Calu3 (cell line): ENCODE data around the gene ECHDC1. TPM values are rescaled to one million over a fixed set of nuclear protein-coding genes. Genes with fewer than 3 reads are reported as not detected.

ENCODE experiments used
- BruUV-seq: library from RNA; stranded (reverse); fragments of 400-500 nt; replicated peaks from 2 replicates; lab custom pipeline; 2021; lab: Mats Ljungman, UMichigan
- CTCF ChIA-PET: fragments of 300-600 bp; sonication (Branson Sonifier 250); formaldehyde crosslinking; loops from one replicate; lab custom pipeline; 2022; ENCODE audit warnings: antibody characterized with exemption; lab: Charles Lee
- DNase-seq: peaks from one replicate; pipeline ENCODE4 v3.0.0; 2022
- H3K27ac Mint-ChIP-seq: one replicate; pipeline ENCODE4 v1.8.0; 2022; ENCODE audit warnings: mixed read lengths; ENCODE audit not compliant: unreplicated experiment
- H3K27me3 Mint-ChIP-seq: one replicate; pipeline ENCODE4 v1.8.0; 2022; ENCODE audit warnings: mixed read lengths; ENCODE audit not compliant: unreplicated experiment
- H3K36me3 Mint-ChIP-seq: one replicate; pipeline ENCODE4 v1.8.0; 2022; ENCODE audit warnings: mild to moderate bottlenecking, moderate library complexity, mixed read lengths; ENCODE audit not compliant: insufficient read depth, unreplicated experiment
- H3K4me1 Mint-ChIP-seq: one replicate; pipeline ENCODE4 v1.8.0; 2022; ENCODE audit warnings: mild to moderate bottlenecking, low read depth, mixed read lengths; ENCODE audit not compliant: unreplicated experiment
- H3K4me3 Mint-ChIP-seq: one replicate; pipeline ENCODE4 v1.8.0; 2022; ENCODE audit warnings: mild to moderate bottlenecking, low read depth, moderate library complexity, mixed read lengths; ENCODE audit not compliant: unreplicated experiment
- H3K9me3 Mint-ChIP-seq: one replicate; pipeline ENCODE4 v1.8.0; 2022; ENCODE audit warnings: low read depth, mixed read lengths; ENCODE audit not compliant: unreplicated experiment
- intact Hi-C: fragments of 100-400 bp; cut with micrococcal nuclease; formaldehyde crosslinking; loops from one replicate; pipeline ENCODE4 v1.10.0; 2022; ENCODE audit not compliant: unreplicated experiment
- total RNA-seq: library from RNA; stranded (reverse); gene quantifications from 2 replicates; pipeline ENCODE4 v1.2.3, GENCODE V29; 2022
- TF ChIP-seq, protein P1 (sequence below): fragments of 200-600 bp; IDR thresholded peaks from one replicate; pipeline ENCODE4 v1.8.0; 2022; ENCODE audit warnings: antibody characterized with exemption; ENCODE audit not compliant: unreplicated experiment

Gene ECHDC1
- total RNA-seq, 1 experiment from 2014 or later, result 42.5 TPM

DNA sequence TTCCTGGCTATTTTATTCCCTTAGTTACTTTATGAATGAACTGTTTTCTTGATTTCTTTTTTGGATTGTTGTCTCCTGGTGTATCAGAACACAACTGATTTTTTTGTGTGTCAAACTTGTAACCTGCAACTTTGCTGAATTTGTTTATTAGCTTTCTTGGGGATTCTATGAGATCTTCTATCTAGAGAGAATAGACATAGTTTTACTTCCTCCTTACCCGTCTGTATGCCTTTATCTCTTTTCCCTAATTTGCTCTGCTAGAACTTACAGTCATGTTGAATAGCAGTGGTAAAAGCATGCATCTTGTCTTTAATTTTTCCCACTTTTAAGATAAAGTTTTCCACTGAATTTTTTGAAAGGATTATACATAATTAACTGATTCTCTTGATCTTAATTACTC lies 63.6 kb downstream of the ECHDC1 start:
- no peak for DNase-seq
- no peak overlapping the region for H3K27ac Mint-ChIP-seq

DNA sequence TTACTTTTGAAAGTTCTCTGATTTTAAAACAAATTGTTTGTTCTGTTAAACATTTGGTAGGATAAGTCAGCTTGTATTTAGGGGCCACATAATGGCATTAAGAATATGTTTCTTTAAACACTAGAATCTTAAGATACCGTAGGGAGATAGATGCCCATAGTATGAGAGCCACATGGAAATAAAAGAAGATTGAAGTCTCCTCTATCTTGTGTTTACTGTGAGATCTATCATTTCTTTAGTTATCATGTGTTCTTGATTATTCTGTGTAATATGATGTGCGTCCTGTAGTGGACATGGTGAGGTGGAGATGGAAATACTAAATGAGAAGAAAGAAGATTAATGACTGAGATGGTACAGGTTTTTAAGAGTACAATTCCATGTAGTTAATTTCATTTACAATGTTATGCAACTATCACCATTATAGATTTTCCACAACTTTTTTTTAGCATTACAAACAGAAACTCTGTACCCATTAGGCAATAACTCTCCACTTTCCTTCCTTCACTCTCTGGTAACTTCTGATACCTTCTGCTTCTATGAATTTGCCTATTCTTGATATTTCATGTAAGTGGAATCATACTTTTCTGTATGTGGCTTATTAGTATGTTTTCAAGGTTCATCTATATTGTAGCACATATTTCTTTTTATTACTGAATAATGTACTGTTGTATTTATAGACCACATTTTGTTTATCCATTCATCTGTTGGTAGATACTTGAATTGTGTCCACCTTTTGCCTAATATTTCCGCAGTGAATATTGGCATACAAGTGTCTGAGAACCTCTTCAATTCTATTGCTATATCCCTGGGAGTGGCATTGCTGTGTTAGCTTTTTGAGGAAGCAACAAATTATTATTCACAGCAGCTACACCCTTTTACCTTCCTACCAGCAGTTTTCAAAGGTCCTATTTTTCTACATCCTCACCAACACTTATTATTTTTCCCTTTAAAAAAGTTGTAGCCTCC lies 65.2 kb downstream of the ECHDC1 start:
- TF ChIP-seq, protein P1, sequence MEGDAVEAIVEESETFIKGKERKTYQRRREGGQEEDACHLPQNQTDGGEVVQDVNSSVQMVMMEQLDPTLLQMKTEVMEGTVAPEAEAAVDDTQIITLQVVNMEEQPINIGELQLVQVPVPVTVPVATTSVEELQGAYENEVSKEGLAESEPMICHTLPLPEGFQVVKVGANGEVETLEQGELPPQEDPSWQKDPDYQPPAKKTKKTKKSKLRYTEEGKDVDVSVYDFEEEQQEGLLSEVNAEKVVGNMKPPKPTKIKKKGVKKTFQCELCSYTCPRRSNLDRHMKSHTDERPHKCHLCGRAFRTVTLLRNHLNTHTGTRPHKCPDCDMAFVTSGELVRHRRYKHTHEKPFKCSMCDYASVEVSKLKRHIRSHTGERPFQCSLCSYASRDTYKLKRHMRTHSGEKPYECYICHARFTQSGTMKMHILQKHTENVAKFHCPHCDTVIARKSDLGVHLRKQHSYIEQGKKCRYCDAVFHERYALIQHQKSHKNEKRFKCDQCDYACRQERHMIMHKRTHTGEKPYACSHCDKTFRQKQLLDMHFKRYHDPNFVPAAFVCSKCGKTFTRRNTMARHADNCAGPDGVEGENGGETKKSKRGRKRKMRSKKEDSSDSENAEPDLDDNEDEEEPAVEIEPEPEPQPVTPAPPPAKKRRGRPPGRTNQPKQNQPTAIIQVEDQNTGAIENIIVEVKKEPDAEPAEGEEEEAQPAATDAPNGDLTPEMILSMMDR, result no peak
- Mint-ChIP-seq H3K27me3 (no peaks in the 10 kb centered on the region), H3K4me1 (no peaks in the 10 kb centered on the region), H3K36me3 (peaks cover 26% of the 10 kb centered on the region), H3K27ac (no peak overlapping the region), H3K9me3 (no peaks in the 10 kb centered on the region), H3K4me3 (no peak overlapping the region)
- no TSS peak for BruUV-seq
- CTCF ChIA-PET, result no interaction called here
- intact Hi-C loops, result no loop called here
- DNase-seq, result no peak

More for the DNA sequence above, 63.6 kb downstream of the ECHDC1 start:
- Mint-ChIP-seq H3K4me1 (no peaks in the 10 kb centered on the region), H3K27me3 (no peaks in the 10 kb centered on the region), H3K9me3 (no peaks in the 10 kb centered on the region), H3K4me3 (no peak overlapping the region), H3K36me3 (peaks cover 26% of the 10 kb centered on the region)
- intact Hi-C loops, result no loop called here
- no TSS peak for BruUV-seq
- CTCF ChIA-PET, result no interaction called here
- TF ChIP-seq, protein P1, result no peak

DNA sequence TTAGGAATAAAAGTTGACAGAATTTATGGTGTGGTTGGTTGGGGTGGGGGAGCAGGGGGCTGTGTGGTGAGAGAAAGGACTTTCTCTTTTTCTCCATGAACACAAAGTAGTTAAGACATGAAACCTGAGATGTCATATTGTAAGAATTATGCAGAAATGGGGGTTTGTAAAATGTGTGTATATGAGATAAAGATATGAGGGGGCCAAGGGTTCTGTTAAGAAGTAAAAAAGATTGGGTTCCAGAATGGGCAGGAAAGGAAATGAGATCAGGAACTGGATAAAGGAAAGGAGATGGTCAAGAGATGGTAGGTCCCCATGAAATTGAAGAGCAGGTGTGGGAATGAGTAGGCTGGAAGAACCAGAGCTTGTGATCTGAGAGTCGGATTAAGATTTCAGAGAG lies 67.1 kb downstream of the ECHDC1 start:
- H3K9me3 Mint-ChIP-seq, result no peaks in the 10 kb centered on the region
- CTCF ChIA-PET, result no interaction called here
- intact Hi-C loops, result no loop called here
- no peaks in the 10 kb centered on the region for H3K4me1 Mint-ChIP-seq
- no peak for DNase-seq
- BruUV-seq, result no TSS peak
- H3K27ac Mint-ChIP-seq, result no peak overlapping the region
- TF ChIP-seq, protein P1, result no peak
- peaks cover 8% of the 10 kb centered on the region for H3K36me3 Mint-ChIP-seq
- no peak overlapping the region for H3K4me3 Mint-ChIP-seq
- H3K27me3 Mint-ChIP-seq, result no peaks in the 10 kb centered on the region

DNA sequence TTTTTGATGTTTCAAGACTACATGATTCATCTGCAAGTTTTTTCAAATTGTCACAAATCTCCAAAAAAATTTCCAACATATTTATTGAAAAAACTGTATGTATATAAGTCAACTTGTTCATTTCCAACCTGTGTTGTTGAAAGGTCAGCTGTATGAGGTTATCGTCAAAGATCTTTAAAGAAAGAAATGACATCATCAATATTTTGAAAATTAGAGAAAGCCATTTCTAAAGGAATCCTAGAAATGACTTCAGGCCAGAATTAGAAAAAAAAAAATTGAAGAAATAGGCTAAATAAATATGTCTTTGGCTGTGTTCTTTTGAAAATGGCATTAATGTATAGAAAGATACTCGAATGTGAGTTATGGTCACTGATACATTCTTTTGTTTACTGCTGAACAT lies 69.9 kb downstream of the ECHDC1 start:
- CTCF ChIA-PET, result no interaction called here
- DNase-seq, result no peak
- intact Hi-C loops, result no loop called here
- TF ChIP-seq, protein P1, result no peak
- no peaks in the 10 kb centered on the region for H3K9me3 Mint-ChIP-seq
- no peaks in the 10 kb centered on the region for H3K27me3 Mint-ChIP-seq
- peaks cover 7% of the 10 kb centered on the region for H3K36me3 Mint-ChIP-seq
- H3K4me1 Mint-ChIP-seq, result no peaks in the 10 kb centered on the region
- no TSS peak for BruUV-seq
- no peak overlapping the region for H3K27ac Mint-ChIP-seq
- no peak overlapping the region for H3K4me3 Mint-ChIP-seq
